Measurements from ENCODE around the gene SORL1-AS1.

SORL1-AS1 gene

GRCh38 chr11:121461843-121462242, 9.1 kb upstream of the SORL1-AS1 start:
- Histone ChIP-seq H3K27me3 (no peaks in the 10 kb centered on the region), H3K4me3 (no peak overlapping the region), H3K9me3 (no peaks in the 10 kb centered on the region), H3K36me3 (no peaks in the 10 kb centered on the region)
- DNase-seq: no peak

- Histone ChIP-seq H3K27me3 (no peaks in the 10 kb centered on the region), H3K36me3 (no peaks in the 10 kb centered on the region), H3K9me3 (no peaks in the 10 kb centered on the region), H3K4me3 (no peak overlapping the region)
- no peak for DNase-seq
Measured at GRCh38 chr11:121460941-121461514, 8.3 kb upstream of the SORL1-AS1 start.

- no peaks in the 10 kb centered on the region for H3K9me3 ChIP-seq
- no peak overlapping the region for H3K4me3 ChIP-seq
- no peaks in the 10 kb centered on the region for H3K27me3 ChIP-seq
- no peak for DNase-seq
- H3K36me3 ChIP-seq: no peaks in the 10 kb centered on the region
Measured at GRCh38 chr11:121459413-121460017, 6.7 kb upstream of the SORL1-AS1 start.

DNA sequence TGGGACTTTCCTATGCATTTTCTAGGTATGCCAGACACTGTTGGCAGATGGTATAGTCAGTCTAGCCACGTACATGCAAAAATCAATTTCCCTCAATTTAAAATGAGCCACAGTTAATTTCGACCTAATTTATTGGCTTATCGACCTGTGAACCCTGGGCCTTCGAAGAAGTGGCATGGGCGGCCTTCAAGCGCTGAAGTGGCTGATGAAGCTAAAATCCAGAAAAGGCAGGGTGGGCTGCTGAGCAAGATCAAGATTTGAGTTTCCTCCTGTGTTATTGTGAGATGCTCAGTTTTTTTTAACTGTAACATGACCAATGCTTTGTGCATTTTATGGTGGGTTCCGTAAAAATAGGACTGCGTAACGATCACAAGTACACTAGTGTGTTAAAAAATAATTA, 5.8 kb upstream of the SORL1-AS1 start:
- Histone ChIP-seq H3K27me3 (no peaks in the 10 kb centered on the region), H3K36me3 (no peaks in the 10 kb centered on the region), H3K9me3 (no peaks in the 10 kb centered on the region), H3K4me3 (no peak overlapping the region)
- DNase-seq: no peak

GRCh38 chr11:121456816-121457431, 4.2 kb upstream of the SORL1-AS1 start:
- Histone ChIP-seq H3K9me3 (no peaks in the 10 kb centered on the region), H3K27me3 (peaks cover 7% of the 10 kb centered on the region; the same call in 1 of the 2 replicates), H3K36me3 (no peaks in the 10 kb centered on the region), H3K4me3 (no peak overlapping the region)
- DNase-seq: no peak

GRCh38 chr11:121456151-121456550, 3.4 kb upstream of the SORL1-AS1 start:
- H3K36me3 ChIP-seq: no peaks in the 10 kb centered on the region
- no peaks in the 10 kb centered on the region for H3K9me3 ChIP-seq
- H3K4me3 ChIP-seq: no peak overlapping the region
- H3K27me3 ChIP-seq: peaks cover 10% of the 10 kb centered on the region
- no peak for DNase-seq

DNA sequence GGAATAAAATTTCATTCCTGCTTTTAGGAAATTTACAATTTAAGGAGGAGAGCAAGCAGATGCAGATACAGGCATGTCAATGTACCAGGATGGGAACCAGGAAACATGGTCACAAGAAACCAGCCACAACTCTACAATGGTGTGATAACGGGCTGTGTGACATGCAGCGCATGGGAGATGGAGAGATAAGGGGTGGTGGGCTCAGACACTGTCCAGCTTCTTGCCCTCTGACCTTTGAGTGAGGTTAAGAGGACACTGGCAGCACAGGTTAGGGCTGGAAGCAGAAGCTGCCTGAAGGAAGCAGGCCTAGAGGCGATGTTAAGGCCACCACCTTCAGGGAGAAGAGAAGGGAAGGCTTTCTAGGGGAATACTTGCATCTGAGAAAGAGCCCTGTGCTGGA, 2.3 kb upstream of the SORL1-AS1 start:
- Histone ChIP-seq H3K36me3 (no peaks in the 10 kb centered on the region), H3K4me3 (no peak overlapping the region), H3K27me3 (peaks cover 10% of the 10 kb centered on the region), H3K9me3 (no peaks in the 10 kb centered on the region)
- no peak for DNase-seq

- no peaks in the 10 kb centered on the region for H3K9me3 ChIP-seq
- H3K36me3 ChIP-seq: no peaks in the 10 kb centered on the region
- H3K4me3 ChIP-seq: no peak overlapping the region
- peaks cover 10% of the 10 kb centered on the region for H3K27me3 ChIP-seq
- DNase-seq: no peak
Measured at GRCh38 chr11:121453589-121454299, 977 bp upstream of the SORL1-AS1 start.

DNA sequence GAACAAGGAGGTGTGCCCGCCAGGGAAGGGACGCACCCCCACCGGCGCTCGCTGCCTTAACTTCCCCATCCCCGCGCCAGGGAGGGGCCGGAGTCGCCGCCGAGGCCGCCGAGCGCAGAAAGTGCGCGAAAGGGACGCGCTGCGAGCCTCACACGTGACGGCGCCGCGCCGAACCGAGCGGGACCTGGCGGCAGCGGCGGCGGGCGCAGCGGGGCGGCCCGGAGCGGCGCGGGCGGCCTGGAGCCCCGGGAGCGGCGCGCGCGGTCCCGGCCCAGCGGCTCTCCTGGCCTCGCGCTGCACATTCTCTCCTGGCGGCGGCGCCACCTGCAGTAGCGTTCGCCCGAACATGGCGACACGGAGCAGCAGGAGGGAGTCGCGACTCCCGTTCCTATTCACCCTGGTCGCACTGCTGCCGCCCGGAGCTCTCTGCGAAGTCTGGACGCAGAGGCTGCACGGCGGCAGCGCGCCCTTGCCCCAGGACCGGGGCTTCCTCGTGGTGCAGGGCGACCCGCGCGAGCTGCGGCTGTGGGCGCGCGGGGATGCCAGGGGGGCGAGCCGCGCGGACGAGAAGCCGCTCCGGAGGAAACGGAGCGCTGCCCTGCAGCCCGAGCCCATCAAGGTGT, 670 bp downstream of the SORL1-AS1 start, which contains the start of gene SORL1:
SORL1 (plus strand) TSS at position 329 of the 623 bp plus-strand sequence; CDS start at position 347, 18 bp downstream.
- Histone ChIP-seq H3K27me3 (peaks cover 10% of the 10 kb centered on the region), H3K9me3 (no peaks in the 10 kb centered on the region)

DNA sequence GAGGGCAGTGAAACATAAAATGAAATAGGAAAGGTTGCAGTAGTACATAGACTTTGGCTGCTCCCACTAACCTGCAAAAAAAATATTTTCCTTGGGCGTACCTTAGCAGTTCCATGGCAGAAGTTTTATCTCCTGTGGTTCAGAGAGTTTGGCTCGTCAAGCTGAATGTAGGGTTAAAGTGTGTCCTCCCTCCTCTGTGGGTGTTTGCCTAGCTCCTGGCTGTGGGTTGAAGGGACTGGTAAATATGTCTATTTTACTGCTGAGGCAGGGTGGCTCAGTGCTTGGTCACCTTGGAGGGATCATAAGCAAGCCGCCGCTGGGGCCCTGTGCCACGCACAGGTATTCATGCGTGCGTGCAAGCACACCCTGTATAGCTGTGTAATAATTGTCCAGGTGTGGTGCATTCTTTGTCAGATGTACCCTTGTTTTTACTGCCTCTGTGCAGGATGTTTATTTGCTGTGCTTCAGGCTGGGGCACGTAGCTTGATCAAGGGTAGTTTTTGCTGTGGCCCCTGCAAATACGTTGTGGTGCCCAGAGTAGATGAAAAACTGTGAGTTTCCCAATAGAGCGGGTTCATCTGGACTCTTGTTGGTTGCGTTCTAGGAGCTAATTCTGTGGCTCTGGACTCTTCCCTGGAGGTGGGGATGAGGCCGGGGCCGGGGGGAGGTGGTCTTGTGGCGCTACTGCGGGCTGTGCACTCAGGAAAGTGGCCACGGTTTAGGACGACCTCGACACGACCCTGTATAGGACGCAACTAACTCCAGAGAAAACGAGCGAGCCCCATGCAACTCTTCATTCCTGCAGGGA, 1.4 kb downstream of the SORL1-AS1 start:
- no peaks in the 10 kb centered on the region for H3K36me3 ChIP-seq
- H3K9me3 ChIP-seq: no peaks in the 10 kb centered on the region
- peak overlapping the region; percentile 53 for H3K4me3 ChIP-seq
- no peak for DNase-seq
- H3K27me3 ChIP-seq: peaks cover 10% of the 10 kb centered on the region

More for the DNA sequence above, 670 bp downstream of the SORL1-AS1 start, which contains the start of gene SORL1:
- DNase-seq: peak; percentile 62
- H3K36me3 ChIP-seq: no peaks in the 10 kb centered on the region
- H3K4me3 ChIP-seq: peak within 1 kb of the TSS; percentile 53

DNA sequence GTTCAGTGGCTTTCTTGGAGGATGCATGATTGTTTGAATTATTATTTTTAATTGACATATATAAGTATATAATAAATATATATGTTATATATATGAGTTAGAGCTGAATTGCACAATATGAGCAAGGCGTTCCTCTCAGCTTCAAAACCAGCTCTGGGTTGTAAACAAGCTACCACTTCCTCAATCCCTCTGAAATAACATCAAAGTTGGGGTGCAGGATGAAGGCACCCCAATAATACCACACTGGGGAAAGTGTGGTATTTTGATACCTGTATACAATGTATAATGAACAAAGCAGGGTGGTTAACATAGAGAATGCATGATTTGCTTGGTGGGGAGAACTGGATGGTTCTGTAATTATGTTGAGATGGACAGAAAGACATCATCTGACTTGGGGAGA, 2.4 kb downstream of the SORL1-AS1 start:
- Histone ChIP-seq H3K4me3 (no peak overlapping the region), H3K9me3 (no peaks in the 10 kb centered on the region), H3K27me3 (peaks cover 10% of the 10 kb centered on the region), H3K36me3 (no peaks in the 10 kb centered on the region)
- DNase-seq: no peak

GRCh38 chr11:121449626-121450025, 3.1 kb downstream of the SORL1-AS1 start:
- H3K27me3 ChIP-seq: peaks cover 10% of the 10 kb centered on the region

GRCh38 chr11:121449123-121449522, 3.6 kb downstream of the SORL1-AS1 start:
- Histone ChIP-seq H3K9me3 (no peaks in the 10 kb centered on the region), H3K4me3 (no peak overlapping the region), H3K36me3 (no peaks in the 10 kb centered on the region), H3K27me3 (peaks cover 10% of the 10 kb centered on the region)
- no peak for DNase-seq

More at GRCh38 chr11:121449626-121450025, 3.1 kb downstream of the SORL1-AS1 start:
- H3K4me3 ChIP-seq: no peak overlapping the region
- H3K9me3 ChIP-seq: no peaks in the 10 kb centered on the region
- DNase-seq: no peak
- H3K36me3 ChIP-seq: no peaks in the 10 kb centered on the region

DNA sequence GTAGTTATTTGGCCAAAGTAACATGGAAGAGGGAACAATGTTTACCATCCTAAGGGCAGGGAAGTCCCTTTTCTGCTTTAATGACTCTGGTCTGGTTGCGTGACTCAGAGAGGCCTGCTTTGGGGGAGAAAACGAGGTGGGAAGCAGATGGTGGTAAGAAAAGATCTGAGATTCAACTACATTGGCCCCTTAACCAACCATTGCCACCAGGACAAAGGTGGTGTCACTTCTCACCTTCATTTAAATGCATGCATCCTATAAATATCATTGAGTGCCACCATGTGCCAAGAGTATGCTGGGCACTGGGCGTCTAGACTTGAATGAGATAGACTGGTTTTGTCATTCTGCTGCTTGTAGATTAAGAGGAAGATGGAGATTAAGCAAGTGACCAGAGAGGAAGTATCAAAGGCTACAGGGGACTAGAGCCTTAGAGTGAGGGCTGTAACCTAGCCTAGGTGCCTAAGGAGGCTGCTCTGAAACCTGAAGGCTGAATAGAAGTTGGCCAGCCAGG, 4.3 kb downstream of the SORL1-AS1 start:
- DNase-seq: no peak
- no peak overlapping the region for H3K4me3 ChIP-seq
- H3K27me3 ChIP-seq: peaks cover 10% of the 10 kb centered on the region
- no peaks in the 10 kb centered on the region for H3K36me3 ChIP-seq
- H3K9me3 ChIP-seq: no peaks in the 10 kb centered on the region

DNA sequence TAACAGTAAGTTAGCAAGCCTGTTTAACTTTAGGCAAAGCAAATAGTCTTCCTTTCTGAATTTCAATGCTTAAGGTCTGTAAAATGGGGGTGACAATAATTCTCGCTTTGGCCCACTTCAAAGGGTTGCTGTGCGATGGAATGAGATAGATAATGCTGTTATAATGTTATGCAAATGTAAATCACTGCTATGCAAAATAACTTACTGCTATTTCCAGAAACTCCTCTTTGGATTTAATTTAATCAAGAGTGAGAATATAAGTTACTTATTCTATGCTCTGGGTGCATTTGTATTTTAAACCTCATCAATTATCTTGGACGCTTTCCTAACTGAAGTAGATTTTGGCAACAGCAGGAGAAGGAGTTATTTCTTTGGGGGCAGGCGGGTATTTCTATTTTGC, 4.8 kb downstream of the SORL1-AS1 start:
- no peak for DNase-seq
- Histone ChIP-seq H3K27me3 (peaks cover 10% of the 10 kb centered on the region), H3K36me3 (no peaks in the 10 kb centered on the region), H3K9me3 (no peaks in the 10 kb centered on the region), H3K4me3 (no peak overlapping the region)

- DNase-seq: no peak
- H3K27me3 ChIP-seq: peaks cover 2% of the 10 kb centered on the region; the same call in 1 of the 2 replicates
- H3K36me3 ChIP-seq: no peaks in the 10 kb centered on the region
- H3K4me3 ChIP-seq: no peak overlapping the region
- no peaks in the 10 kb centered on the region for H3K9me3 ChIP-seq
Measured at GRCh38 chr11:121446752-121447156, 6.0 kb downstream of the SORL1-AS1 start.
